Sigmoid colon (tissue), 7 donors: ENCODE measurements around the gene POLE. TPM values are rescaled to one million over a fixed set of nuclear protein-coding genes. Genes with fewer than 3 reads are reported as not detected.
A peak's percentile ranks its signal among the peaks of the same experiment; 100 is the strongest.

Source experiments
- DNase-seq: peaks from one replicate; pipeline ENCODE4 v3.0.0-alpha.2; 2019
- H3K27ac ChIP-seq, 4 donors: fragments of 200-600 bp; sonication (generic); one replicate each; pipeline ENCODE4 v1.5.1; 2016 to 2019; ENCODE audit warnings: mild to moderate bottlenecking in 1 of 4
- H3K27me3 ChIP-seq, 3 donors: fragments of 200-600 bp; sonication (generic); one replicate each; pipeline ENCODE4 v1.5.1; 2019; ENCODE audit warnings: mild to moderate bottlenecking in 1 of 3
- H3K36me3 ChIP-seq, 4 donors: fragments of 200-600 bp; sonication (generic); one replicate each; pipeline ENCODE4 v1.5.1; 2016 to 2019
- H3K4me1 ChIP-seq, 4 donors: fragments of 200-600 bp; sonication (generic); one replicate each; pipeline ENCODE4 v1.5.1; 2017 to 2019
- H3K4me3 ChIP-seq, 4 donors: fragments of 200-600 bp; sonication (generic); one replicate each; pipeline ENCODE4 v1.5.1; 2017 to 2019; ENCODE audit warnings: mild to moderate bottlenecking in 2 of 4, moderate library complexity in 1 of 4
- H3K9me3 ChIP-seq, 4 donors: fragments of 200-600 bp in 3 of 4; sonication (generic) in 3 of 4; one replicate each; pipeline versions ENCODE4 v1.5.1 to v1.6.1; 2013 to 2019
- CTCF ChIP-seq, 4 experiments: fragments of 450-650 bp in 3 of 4; fragments of 200-600 bp in 1 of 4; IDR thresholded peaks; one replicate each; pipeline ENCODE4 v1.5.1; 2016 to 2019; ENCODE audit warnings: antibody characterized with exemption in 4 of 4, mild to moderate bottlenecking in 3 of 4, moderate library complexity in 2 of 4
- EP300 ChIP-seq, 4 donors: sonication (generic); formaldehyde crosslinking; IDR thresholded peaks; one replicate each; pipeline ENCODE4 v1.6.1; 2017; ENCODE audit warnings: antibody characterized with exemption in 4 of 4
- POLR2A ChIP-seq, 2 donors: fragments of 450-650 bp; IDR thresholded peaks; one replicate each; pipeline ENCODE4 v1.6.1; 2016; ENCODE audit warnings: antibody characterized with exemption in 2 of 2, mild to moderate bottlenecking in 2 of 2, moderate library complexity in 2 of 2
- POLR2AphosphoS5 ChIP-seq, 4 donors: sonication (generic); formaldehyde crosslinking; IDR thresholded peaks; one replicate each; pipeline ENCODE4 v1.6.1; 2017; ENCODE audit warnings: antibody characterized with exemption in 4 of 4
- WGBS, 2 donors: extraction: QIAGEN DNeasy Blood & Tissue Kit; methylation state at CpG; one replicate each; pipeline ENCODE4 v1.1.7; 2013; 5-methylcytosine and 5-hydroxymethylcytosine counted together
- intact Hi-C: fragments of 100-400 bp; cut with DNase I; formaldehyde crosslinking; loops from one replicate; pipeline ENCODE4 v1.15.1; 2023
- polyA plus RNA-seq, 3 donors: library from polyadenylated mRNA; stranded (reverse); fragments of 200-250 nt; gene quantifications; one replicate each; pipeline ENCODE4 v1.2.3, GENCODE V29; 2013
- total RNA-seq, 4 donors: library from RNA; depleted of rRNA; stranded (reverse); fragments of >200 nt; gene quantifications; one replicate each; pipeline ENCODE4 v1.1.0, GENCODE V29; 2016
- donor health status: healthy with polysubstance abuse.
- donor health status: Bipolar disorder and iron deficiency.
- donor health status: healthy.

POLE gene
- total and polyA plus RNA-seq, 7 donors: 11.1 to 37.4 (median 32.9) TPM

GRCh38 chr12:132686825-132687210 lies 324 bp downstream of the POLE start:
- Histone ChIP-seq H3K27me3 (no peaks in the 10 kb centered on the region), H3K4me3 (peak overlapping the region; percentile 76 to 95 (median 92)), H3K27ac (peak overlapping the region; percentile 67 to 75 (median 70)), H3K9me3 (no peaks in the 10 kb centered on the region), H3K4me1 (peaks cover 0 to 26% (median 15%) of the 10 kb centered on the region in 4 donors), H3K36me3 (peaks cover 0 to 4% (median 0%) of the 10 kb centered on the region in 4 donors)
- intact Hi-C loops: loop anchor here (1.0 to 10.0 kb wide), 2 partner anchors 23 to 218 kb away; partner anchors contain the start of gene PGAM5
- DNase-seq: no peak
- 1% methylated on average over 55 of the region's 55 CpGs for WGBS, 2 donors
- TF ChIP-seq POLR2A (IDR thresholded peaks at IDR 0.05) (no peak), CTCF (IDR thresholded peaks at IDR 0.05) (no peak), POLR2AphosphoS5 (IDR thresholded peaks at IDR 0.05) (no peak), EP300 (IDR thresholded peaks at IDR 0.05) (no peak)

- TF ChIP-seq CTCF (IDR thresholded peaks at IDR 0.05): no peak
- no peak for TF ChIP-seq POLR2A (IDR thresholded peaks at IDR 0.05)
- no peak for TF ChIP-seq POLR2AphosphoS5 (IDR thresholded peaks at IDR 0.05)
- TF ChIP-seq EP300 (IDR thresholded peaks at IDR 0.05): no peak
- Histone ChIP-seq H3K27me3 (no peaks in the 10 kb centered on the region), H3K9me3 (no peaks in the 10 kb centered on the region), H3K36me3 (no peaks in the 10 kb centered on the region), H3K27ac (no peak overlapping the region), H3K4me3 (no peak overlapping the region), H3K4me1 (peaks cover 0 to 26% (median 15%) of the 10 kb centered on the region in 4 donors)
- intact Hi-C loops: loop anchor here (10.0 kb wide), 1 partner anchor 219 kb away; no protein-coding TSS in a partner anchor
- 71% methylated on average over 5 of the region's 5 CpGs for WGBS, 2 donors
- no peak for DNase-seq
These were observed 1.7 kb downstream of the POLE start for GRCh38 chr12:132685400-132685799.

GRCh38 chr12:132677492-132677891 lies 9.7 kb downstream of the POLE start:
- H3K4me1 ChIP-seq: no peaks in the 10 kb centered on the region
- H3K27me3 ChIP-seq: no peaks in the 10 kb centered on the region
- intact Hi-C loops: no loop called here
- TF ChIP-seq POLR2AphosphoS5 (IDR thresholded peaks at IDR 0.05): no peak
- no peak for TF ChIP-seq CTCF (IDR thresholded peaks at IDR 0.05)
- TF ChIP-seq EP300 (IDR thresholded peaks at IDR 0.05): no peak
- H3K9me3 ChIP-seq: no peaks in the 10 kb centered on the region
- DNase-seq: peak; percentile 17
- peaks cover 3 to 71% (median 25%) of the 10 kb centered on the region in 4 donors for H3K36me3 ChIP-seq
- WGBS, 2 donors: 83 to 90% methylated on average over 9 of the region's 9 CpGs
- no peak overlapping the region for H3K27ac ChIP-seq
- H3K4me3 ChIP-seq: no peak overlapping the region

- Histone ChIP-seq H3K4me3 (no peak overlapping the region), H3K27me3 (no peaks in the 10 kb centered on the region), H3K9me3 (no peaks in the 10 kb centered on the region), H3K4me1 (no peaks in the 10 kb centered on the region), H3K27ac (no peak overlapping the region), H3K36me3 (peaks cover 9 to 83% (median 28%) of the 10 kb centered on the region in 4 donors)
- WGBS, 2 donors: 90 to 96% methylated on average over 14 of the region's 14 CpGs
- intact Hi-C loops: no loop called here
- no peak for TF ChIP-seq EP300 (IDR thresholded peaks at IDR 0.05)
- peak; percentile 18 for DNase-seq
These were observed 11.2 kb downstream of the POLE start for GRCh38 chr12:132675757-132676432.

GRCh38 chr12:132674561-132674960 lies 12.6 kb downstream of the POLE start:
- H3K4me3 ChIP-seq: no peak overlapping the region
- H3K27me3 ChIP-seq: no peaks in the 10 kb centered on the region
- no peak overlapping the region for H3K27ac ChIP-seq
- no peaks in the 10 kb centered on the region for H3K4me1 ChIP-seq
- no peak for TF ChIP-seq POLR2A (IDR thresholded peaks at IDR 0.05)
- no peak for TF ChIP-seq POLR2AphosphoS5 (IDR thresholded peaks at IDR 0.05)
- TF ChIP-seq CTCF (IDR thresholded peaks at IDR 0.05): no peak
- no peak for TF ChIP-seq EP300 (IDR thresholded peaks at IDR 0.05)
- intact Hi-C loops: no loop called here
- 97 to 98% methylated on average over 5 of the region's 5 CpGs for WGBS, 2 donors
- peaks cover 9 to 89% (median 28%) of the 10 kb centered on the region in 4 donors for H3K36me3 ChIP-seq
- H3K9me3 ChIP-seq: no peaks in the 10 kb centered on the region
- DNase-seq: no peak
